H1 (cell line): ENCODE data around the gene TRAPPC2B. TPM values are rescaled to one million over a fixed set of nuclear protein-coding genes. Genes with fewer than 3 reads are reported as not detected.

ENCODE experiments used
- CTCF ChIA-PET: fragments of 300-600 bp; sonication (Branson Sonifier 250); formaldehyde crosslinking; loops from one replicate; lab custom pipeline; 2021; ENCODE audit not compliant: partially characterized antibody; lab: Charles Lee
- POLR2A ChIA-PET: fragments of 300-600 bp; sonication (Branson Sonifier 250); formaldehyde crosslinking; loops from one replicate; lab custom pipeline; 2021; ENCODE audit warnings: inconsistent platforms; ENCODE audit not compliant: partially characterized antibody; lab: Charles Lee
- DNase-seq, 2 experiments: peaks; one replicate each; pipeline versions ENCODE4 v3.0.0 to v3.0.0-alpha.2; 2010 to 2022; ENCODE audit warnings: low spot score in 2 of 2, low read depth in 1 of 2, mixed read lengths in 1 of 2
- FAIRE-seq: peaks from 2 replicates; lab custom pipeline; 2011; peaks lifted over from hg19 to GRCh38; lab: Jason Lieb, UNC
- H2AFZ ChIP-seq: 2 replicates; pipeline ENCODE4 v1.8.1; 2012; ENCODE audit warnings: low read length, inconsistent platforms
- H2AK5ac ChIP-seq: 2 replicates; pipeline ENCODE4 v1.6.1; 2013; ENCODE audit warnings: low read depth, low read length
- H2BK120ac ChIP-seq: replicated peaks from 2 replicates; pipeline ENCODE3; 2013; ENCODE audit warnings: low read depth, low read length, inconsistent platforms
- H2BK12ac ChIP-seq: 2 replicates; pipeline ENCODE4 v1.6.1; 2013; ENCODE audit warnings: low read depth, low read length
- H2BK15ac ChIP-seq: 2 replicates; pipeline ENCODE4 v1.6.1; 2013; ENCODE audit warnings: low read length
- H2BK20ac ChIP-seq: 2 replicates; pipeline ENCODE4 v1.6.1; 2013; ENCODE audit warnings: low read length
- H2BK5ac ChIP-seq: 2 replicates; pipeline ENCODE4 v1.6.1; 2013; ENCODE audit warnings: low read depth, low read length
- H3K14ac ChIP-seq: 2 replicates; pipeline ENCODE4 v1.6.1; 2013; ENCODE audit warnings: inconsistent platforms; ENCODE audit not compliant: insufficient read length
- H3K18ac ChIP-seq: 2 replicates; pipeline ENCODE4 v1.6.1; 2013; ENCODE audit warnings: low read length; ENCODE audit errors: extremely low read depth
- H3K23ac ChIP-seq: 2 replicates; pipeline ENCODE4 v1.6.1; 2013; ENCODE audit warnings: inconsistent platforms; ENCODE audit not compliant: insufficient read length
- H3K23me2 ChIP-seq: 2 replicates; pipeline ENCODE4 v1.6.1; 2013; ENCODE audit warnings: low read depth, low read length
- H3K27ac ChIP-seq: 2 replicates; pipeline ENCODE4 v1.6.1; 2011; ENCODE audit warnings: low read depth, low read length, inconsistent platforms
- H3K27me3 ChIP-seq, 4 experiments: replicated peaks in 1 of 4; 1 replicate in 1 of 4; 2 replicates in 3 of 4; pipeline versions ENCODE4 v1.6.1 to v1.8.1; 2011 to 2013; ENCODE audit warnings: low read length in 3 of 4, mild to moderate bottlenecking in 3 of 4, inconsistent platforms in 2 of 4, mixed read lengths in 2 of 4, moderate library complexity in 1 of 4; ENCODE audit not compliant: control insufficient read depth in 3 of 4, insufficient read depth in 3 of 4; ENCODE audit errors: extremely low read depth in 1 of 4
- H3K36me3 ChIP-seq, 4 experiments: 2 replicates each; pipeline versions ENCODE4 v1.6.1 to v1.8.1; 2011 to 2013; ENCODE audit warnings: mild to moderate bottlenecking in 4 of 4, low read length in 3 of 4, moderate library complexity in 2 of 4, control low read depth in 1 of 4, inconsistent platforms in 1 of 4; ENCODE audit not compliant: insufficient read depth in 4 of 4, control insufficient read depth in 2 of 4
- H3K4ac ChIP-seq: replicated peaks from 2 replicates; pipeline ENCODE3; 2013; ENCODE audit warnings: low read length, low read depth, mixed read lengths, inconsistent platforms; ENCODE audit not compliant: insufficient read length
- H3K4me1 ChIP-seq, 4 experiments: replicated peaks in 1 of 4; 1 replicate in 1 of 4; 2 replicates in 3 of 4; pipeline versions ENCODE4 v1.6.1 to v1.8.1; 2011 to 2013; ENCODE audit warnings: low read length in 3 of 4, inconsistent platforms in 2 of 4, mixed read lengths in 1 of 4; ENCODE audit not compliant: insufficient read depth in 4 of 4, control insufficient read depth in 3 of 4
- H3K4me2 ChIP-seq, 2 experiments: 2 replicates each; pipeline versions ENCODE4 v1.6.1 to v1.8.1; 2011 to 2013; ENCODE audit warnings: low read depth in 2 of 2, low read length in 2 of 2, control low read depth in 1 of 2, inconsistent platforms in 1 of 2, mild to moderate bottlenecking in 1 of 2; ENCODE audit not compliant: insufficient read depth in 1 of 2
- H3K4me3 ChIP-seq, 4 experiments: fragments of 200-600, 300-600 bp in 1 of 4; sonication (generic), shearing (Covaris generic), sonication (Bioruptor Twin) in 1 of 4; 2 replicates each; pipeline versions ENCODE4 v1.5.1 to v1.8.1; 2011 to 2016; ENCODE audit warnings: low read length in 4 of 4, low read depth in 3 of 4, control low read depth in 2 of 4, inconsistent platforms in 2 of 4, mild to moderate bottlenecking in 2 of 4, mixed read lengths in 1 of 4, moderate library complexity in 1 of 4; ENCODE audit not compliant: insufficient read depth in 2 of 4; ENCODE audit errors: extremely low read depth in 1 of 4
- H3K56ac ChIP-seq: replicated peaks from 2 replicates; pipeline ENCODE3; 2013; ENCODE audit warnings: low read depth, mild to moderate bottlenecking, mixed read lengths, low read length, inconsistent platforms; ENCODE audit not compliant: insufficient read length
- H3K79me1 ChIP-seq: 2 replicates; pipeline ENCODE4 v1.6.1; 2013; ENCODE audit warnings: low read depth, low read length, control low read depth
- H3K79me2 ChIP-seq, 2 experiments: 2 replicates each; pipeline versions ENCODE4 v1.6.1 to v1.8.1; 2012 to 2013; ENCODE audit warnings: low read length in 2 of 2, mild to moderate bottlenecking in 2 of 2, inconsistent platforms in 1 of 2; ENCODE audit not compliant: insufficient read depth in 2 of 2, control insufficient read depth in 1 of 2
- H3K9ac ChIP-seq, 4 experiments: replicated peaks in 1 of 4; 1 replicate in 1 of 4; 2 replicates in 3 of 4; pipeline versions ENCODE4 v1.6.1 to v1.8.1; 2011 to 2013; ENCODE audit warnings: low read depth in 3 of 4, low read length in 3 of 4, control low read depth in 2 of 4, mild to moderate bottlenecking in 2 of 4, moderate library complexity in 2 of 4, inconsistent platforms in 1 of 4; ENCODE audit errors: extremely low read depth in 1 of 4
- H3K9me3 ChIP-seq, 2 experiments: 2 replicates each; pipeline versions ENCODE4 v1.6.1 to v1.8.1; 2012 to 2013; ENCODE audit warnings: mild to moderate bottlenecking in 2 of 2, moderate library complexity in 2 of 2, control low read depth in 1 of 2, inconsistent platforms in 1 of 2, low read depth in 1 of 2, low read length in 1 of 2, mixed read lengths in 1 of 2; ENCODE audit not compliant: insufficient read depth in 2 of 2
- H4K20me1 ChIP-seq, 2 experiments: replicated peaks in 1 of 2; 2 replicates each; pipeline versions ENCODE3 to v1.8.1; 2011 to 2013; ENCODE audit warnings: inconsistent platforms in 2 of 2, low read length in 2 of 2, mild to moderate bottlenecking in 1 of 2; ENCODE audit not compliant: insufficient read depth in 2 of 2, control insufficient read depth in 1 of 2
- H4K5ac ChIP-seq: 2 replicates; pipeline ENCODE4 v1.6.1; 2013; ENCODE audit warnings: low read length, low read depth, mixed read lengths, inconsistent platforms; ENCODE audit not compliant: insufficient read length
- H4K8ac ChIP-seq: 2 replicates; pipeline ENCODE4 v1.8.0; 2013; ENCODE audit warnings: mild to moderate bottlenecking, moderate library complexity, low read length, inconsistent platforms; ENCODE audit not compliant: insufficient read depth; ENCODE audit errors: extremely low read depth
- H4K91ac ChIP-seq: replicated peaks from 2 replicates; pipeline ENCODE3; 2013; ENCODE audit warnings: low read length, mixed read lengths, inconsistent platforms; ENCODE audit not compliant: insufficient read length
- ASH2L ChIP-seq: fragments of 200-600, 300-600 bp; sonication (generic); IDR thresholded peaks from one replicate; pipeline ENCODE4 v1.7.1; 2017; ENCODE audit warnings: low read length
- BCL11A ChIP-seq, 2 experiments: IDR thresholded peaks; one replicate each; pipeline ENCODE4 v1.6.1; 2011; ENCODE audit warnings: low read depth in 2 of 2, low read length in 2 of 2, mild to moderate bottlenecking in 2 of 2
- CBX8 ChIP-seq: fragments of 300-800, 300-1000 bp; sonication (generic); IDR thresholded peaks from 2 replicates; pipeline ENCODE4 v1.7.1; 2016; ENCODE audit warnings: low read depth, low read length, borderline replicate concordance
- CEBPB ChIP-seq: IDR thresholded peaks from 2 replicates; pipeline ENCODE4 v1.6.1; 2012; ENCODE audit warnings: low read depth, low read length
- KDM5A ChIP-seq: fragments of 200-600 bp; IDR thresholded peaks from 2 replicates; pipeline ENCODE4 v1.7.1; 2012; ENCODE audit warnings: mild to moderate bottlenecking, low read length, inconsistent platforms, mixed read lengths
- SIN3A ChIP-seq, 2 experiments: IDR thresholded peaks in 1 of 2; conservative IDR thresholded peaks in 1 of 2; 2 replicates each; pipeline ENCODE4 v1.6.1; 2011 to 2012; ENCODE audit warnings: low read length in 2 of 2, improper control_type of control experiment in 1 of 2, low read depth in 1 of 2, mild to moderate bottlenecking in 1 of 2
- SIRT6 ChIP-seq: IDR thresholded peaks from one replicate; pipeline ENCODE4 v1.7.1; 2012; ENCODE audit warnings: low read length, inconsistent platforms
- SRF ChIP-seq: IDR thresholded peaks from 2 replicates; pipeline ENCODE4 v1.6.1; 2011; ENCODE audit warnings: mild to moderate bottlenecking, low read depth, low read length, moderate library complexity
- TAF1 ChIP-seq: IDR thresholded peaks from 2 replicates; pipeline ENCODE4 v1.6.1; 2011; ENCODE audit warnings: mild to moderate bottlenecking, low read depth, low read length
- WGBS, 2 experiments: shearing (Covaris generic) in 1 of 2; methylation state at CpG; one replicate each; pipeline versions ENCODE4 v1.1.6 to v1.1.7; 2013 to 2015; ENCODE audit warnings: low lambda C conversion rate in 2 of 2, mixed read lengths in 2 of 2, inconsistent platforms in 1 of 2, low coverage in 1 of 2, missing lambda C conversion rate in 1 of 2; ENCODE audit not compliant: insufficient replicate concordance in 2 of 2, insufficient coverage in 1 of 2, insufficient read length in 1 of 2; ENCODE audit errors: extremely low coverage in 1 of 2, missing lambda C conversion rate in 1 of 2; 5-methylcytosine and 5-hydroxymethylcytosine counted together
- polyA plus RNA-seq, 7 experiments: library from polyadenylated mRNA; depleted of rRNA in 3 of 7; stranded (reverse) in 5 of 7; unstranded in 2 of 7; fragments of >200 nt in 5 of 7; fragments of 200-250 nt in 2 of 7; gene quantifications; 1 replicate in 5 of 7; 2 replicates in 1 of 7; 4 replicates in 1 of 7; pipeline versions ENCODE4 v1.2.1 to v1.2.3, GENCODE V29; 2011 to 2013; ENCODE audit warnings: missing spikeins in 2 of 7, mixed read lengths in 2 of 7
- total RNA-seq: library from RNA; stranded (reverse); fragmentation: NEBNext Ultra II Directional; extraction: Animal tissue kit (Norgen Biotek cat#: 25700); gene quantifications from 2 replicates; pipeline ENCODE4 v1.2.1, GENCODE V29; 2021
- TF ChIP-seq, protein P1 (sequence below): IDR thresholded peaks from 2 replicates; pipeline ENCODE4 v1.6.1; 2011; ENCODE audit warnings: low read depth, mild to moderate bottlenecking, low read length; ENCODE audit not compliant: insufficient read depth
- TF ChIP-seq, protein P2 (sequence below): IDR thresholded peaks from 2 replicates; pipeline ENCODE4 v1.6.1; 2012; ENCODE audit warnings: inconsistent platforms
- TF ChIP-seq, protein P3 (sequence below): IDR thresholded peaks from 2 replicates; pipeline ENCODE4 v1.6.1; 2012; ENCODE audit warnings: low read length, inconsistent platforms

Gene TRAPPC2B
- total and polyA plus RNA-seq, 2 of the 8 experiments (the other 6 are each of a cell fraction or from before 2014, with no cell fraction given) = 8.7 to 28.3 TPM

DNA sequence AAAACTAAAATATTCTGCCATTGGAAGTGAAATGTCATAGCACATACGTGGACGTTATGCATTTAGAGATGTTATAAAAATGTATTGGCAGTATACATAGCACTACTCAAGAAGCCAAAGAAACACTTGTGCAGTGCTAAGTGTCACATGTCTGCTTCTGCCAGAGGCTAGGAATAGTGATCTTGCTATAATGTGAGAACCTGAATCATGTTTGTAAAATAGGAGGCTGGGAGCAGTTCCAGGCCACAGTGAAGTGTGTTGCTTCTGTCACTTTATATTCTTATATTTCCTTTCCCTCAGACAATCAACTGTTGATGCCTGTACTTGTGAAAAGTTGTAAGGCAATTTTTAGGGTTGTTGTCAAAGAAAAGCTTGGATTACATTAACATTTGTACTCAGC, 3.4 kb downstream of the TRAPPC2B start:
- no peak for DNase-seq
- no peak overlapping the region for H2AK5ac ChIP-seq
- no peak overlapping the region for H3K14ac ChIP-seq
- no peak overlapping the region for H3K18ac ChIP-seq
- no peak overlapping the region for H2BK12ac ChIP-seq
- FAIRE-seq = no peak
- no peaks in the 10 kb centered on the region for H3K36me3 ChIP-seq
- no peaks in the 10 kb centered on the region for H4K20me1 ChIP-seq
- no peak overlapping the region for H3K27ac ChIP-seq
- H2BK5ac ChIP-seq = no peak overlapping the region
- H3K4me3 ChIP-seq = no peak overlapping the region
- H2BK15ac ChIP-seq = no peak overlapping the region
- POLR2A ChIA-PET = interaction anchor here (1.3 kb wide), 1 partner anchor 23 kb away, joined by 3 read pairs; the partner anchor contains the start of gene ZNF548
- H2AFZ ChIP-seq = no peak overlapping the region
- no peak overlapping the region for H4K91ac ChIP-seq
- H3K79me1 ChIP-seq = no peaks in the 10 kb centered on the region; the same call in 1 of the 2 replicates
- no peak overlapping the region for H2BK20ac ChIP-seq
- no peak overlapping the region for H4K8ac ChIP-seq
- CTCF ChIA-PET = no interaction called here
- no peak overlapping the region for H3K56ac ChIP-seq
- H3K79me2 ChIP-seq = peaks cover 0 to 7% of the 10 kb centered on the region in 2 experiments; a peak in 1 of 4 replicates
- no peak overlapping the region for H4K5ac ChIP-seq
- peaks cover 0 to 3% of the 10 kb centered on the region in 2 experiments; a peak in 1 of 4 replicates for H3K9me3 ChIP-seq
- no peak overlapping the region for H2BK120ac ChIP-seq
- H3K23me2 ChIP-seq = peaks cover 9% of the 10 kb centered on the region
- H3K27me3 ChIP-seq = no peaks in the 10 kb centered on the region
- H3K9ac ChIP-seq = no peak overlapping the region
- no peak overlapping the region for H3K4me2 ChIP-seq
- no peak overlapping the region for H3K23ac ChIP-seq
- 94% methylated on average over 2 of the region's 2 CpGs; no CpG with 5 or more reads in 1 of the 2 experiments for WGBS, 2 experiments
- no peak overlapping the region for H3K4ac ChIP-seq
- peaks cover 0 to 2% (median 1%) of the 10 kb centered on the region in 4 experiments; a peak in 2 of 7 replicates for H3K4me1 ChIP-seq
- TF ChIP-seq KDM5A = no peak
- TF ChIP-seq TAF1 = no peak
- TF ChIP-seq SRF = no peak
- TF ChIP-seq CBX8 = no peak
- TF ChIP-seq, protein P1, sequence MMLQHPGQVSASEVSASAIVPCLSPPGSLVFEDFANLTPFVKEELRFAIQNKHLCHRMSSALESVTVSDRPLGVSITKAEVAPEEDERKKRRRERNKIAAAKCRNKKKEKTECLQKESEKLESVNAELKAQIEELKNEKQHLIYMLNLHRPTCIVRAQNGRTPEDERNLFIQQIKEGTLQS = no peak
- no peak for TF ChIP-seq BCL11A (IDR thresholded peaks at IDR 0.05; ENCODE audit: low read depth in 2 of 2, low read length in 2 of 2)
- TF ChIP-seq SIN3A (conservative IDR thresholded peaks at IDR 0.05 in 1 of 2, IDR thresholded peaks at IDR 0.05 in 1 of 2; ENCODE audit: low read depth in 1 of 2, low read length in 2 of 2) = no peak
- TF ChIP-seq ASH2L = no peak
- TF ChIP-seq, protein P2, sequence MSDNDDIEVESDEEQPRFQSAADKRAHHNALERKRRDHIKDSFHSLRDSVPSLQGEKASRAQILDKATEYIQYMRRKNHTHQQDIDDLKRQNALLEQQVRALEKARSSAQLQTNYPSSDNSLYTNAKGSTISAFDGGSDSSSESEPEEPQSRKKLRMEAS = no peak
- TF ChIP-seq SIRT6 = no peak
- TF ChIP-seq CEBPB = no peak
- TF ChIP-seq, protein P3, sequence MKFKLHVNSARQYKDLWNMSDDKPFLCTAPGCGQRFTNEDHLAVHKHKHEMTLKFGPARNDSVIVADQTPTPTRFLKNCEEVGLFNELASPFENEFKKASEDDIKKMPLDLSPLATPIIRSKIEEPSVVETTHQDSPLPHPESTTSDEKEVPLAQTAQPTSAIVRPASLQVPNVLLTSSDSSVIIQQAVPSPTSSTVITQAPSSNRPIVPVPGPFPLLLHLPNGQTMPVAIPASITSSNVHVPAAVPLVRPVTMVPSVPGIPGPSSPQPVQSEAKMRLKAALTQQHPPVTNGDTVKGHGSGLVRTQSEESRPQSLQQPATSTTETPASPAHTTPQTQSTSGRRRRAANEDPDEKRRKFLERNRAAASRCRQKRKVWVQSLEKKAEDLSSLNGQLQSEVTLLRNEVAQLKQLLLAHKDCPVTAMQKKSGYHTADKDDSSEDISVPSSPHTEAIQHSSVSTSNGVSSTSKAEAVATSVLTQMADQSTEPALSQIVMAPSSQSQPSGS = no peak
